HEK293 (cell line): ENCODE results near the gene WDR64.

Experiments used
- CTCF ChIA-PET: fragments of 350-600 bp; formaldehyde crosslinking; extraction: SDS; loops from one replicate; lab custom pipeline; 2021; ENCODE audit warnings: antibody characterized with exemption; lab: Yijun Ruan, JAX
- POLR2A ChIA-PET: fragments of 300-600 bp; formaldehyde crosslinking; extraction: SDS; loops from one replicate; lab custom pipeline; 2020; ENCODE audit warnings: antibody characterized with exemption, inconsistent platforms; lab: Yijun Ruan, JAX
- H3K27ac ChIP-seq: fragments of 200-500 bp; sonication (Bioruptor generic); 2 replicates; pipeline ENCODE4 v1.5.1; 2014; ENCODE audit warnings: low read depth, low read length, control low read depth, inconsistent platforms; ENCODE audit errors: extremely low read depth
- H3K36me3 ChIP-seq, 2 experiments: fragments of 200-500 bp in 1 of 2; sonication (Bioruptor generic) in 1 of 2; 1 replicate in 1 of 2; 2 replicates in 1 of 2; pipeline ENCODE4 v1.5.1; 2014 to 2017; ENCODE audit warnings: inconsistent platforms in 2 of 2, low read length in 2 of 2; ENCODE audit not compliant: control insufficient read depth in 2 of 2, insufficient read depth in 1 of 2
- H3K4me1 ChIP-seq: fragments of 200-500 bp; sonication (Bioruptor generic); 2 replicates; pipeline ENCODE4 v1.5.1; 2014; ENCODE audit warnings: mild to moderate bottlenecking, low read length, inconsistent platforms; ENCODE audit not compliant: control insufficient read depth, insufficient read depth
- H3K4me3 ChIP-seq: 2 replicates; pipeline ENCODE4 v1.5.1; 2011; ENCODE audit warnings: low read depth, mild to moderate bottlenecking, control low read depth, low read length, moderate library complexity
- H3K9me3 ChIP-seq: fragments of 200-500 bp; sonication (Bioruptor generic); 2 replicates; pipeline ENCODE4 v1.5.1; 2014; ENCODE audit warnings: low read depth, low read length, inconsistent platforms; ENCODE audit not compliant: control insufficient read depth, insufficient read depth
- ATF2 ChIP-seq: fragments of 450-650 bp; formaldehyde crosslinking; IDR thresholded peaks from 2 replicates; pipeline ENCODE4 v1.5.1; 2016; ENCODE audit warnings: missing biosample characterization, missing genetic modification characterization, low read depth
- KLF16 ChIP-seq: fragments of 450-650 bp; formaldehyde crosslinking; IDR thresholded peaks from 2 replicates; pipeline ENCODE4 v1.5.1; 2017; ENCODE audit warnings: missing biosample characterization, missing genetic modification characterization
- KLF17 ChIP-seq: fragments of 450-650 bp; formaldehyde crosslinking; IDR thresholded peaks from 2 replicates; pipeline ENCODE4 v1.5.1; 2016; ENCODE audit warnings: missing biosample characterization, missing genetic modification characterization
- KLF7 ChIP-seq: fragments of 450-650 bp; formaldehyde crosslinking; IDR thresholded peaks from 2 replicates; pipeline ENCODE4 v1.5.1; 2016; ENCODE audit warnings: missing biosample characterization, missing genetic modification characterization, borderline replicate concordance
- MZF1 ChIP-seq: fragments of 450-650 bp; formaldehyde crosslinking; IDR thresholded peaks from 2 replicates; pipeline ENCODE4 v1.5.1; 2017; ENCODE audit warnings: missing biosample characterization, missing genetic modification characterization, borderline replicate concordance
- OSR2 ChIP-seq: fragments of 450-650 bp; formaldehyde crosslinking; IDR thresholded peaks from 2 replicates; pipeline ENCODE4 v1.5.1; 2016; ENCODE audit warnings: missing biosample characterization, missing genetic modification characterization
- PRDM4 ChIP-seq: fragments of 450-650 bp; formaldehyde crosslinking; IDR thresholded peaks from 2 replicates; pipeline ENCODE4 v1.5.1; 2017; ENCODE audit warnings: missing biosample characterization, missing genetic modification characterization
- RBAK ChIP-seq: fragments of 450-650 bp; formaldehyde crosslinking; IDR thresholded peaks from 2 replicates; pipeline ENCODE4 v1.5.1; 2016; ENCODE audit warnings: missing biosample characterization, missing genetic modification characterization
- SCRT2 ChIP-seq: fragments of 450-650 bp; formaldehyde crosslinking; IDR thresholded peaks from 2 replicates; pipeline ENCODE4 v1.5.1; 2016; ENCODE audit warnings: missing biosample characterization, missing genetic modification characterization
- SP3 ChIP-seq: fragments of 450-650 bp; formaldehyde crosslinking; IDR thresholded peaks from 2 replicates; pipeline ENCODE4 v1.5.1; 2016; ENCODE audit warnings: missing biosample characterization, missing genetic modification characterization
- TCF7L2 ChIP-seq: IDR thresholded peaks from 2 replicates; pipeline ENCODE4 v1.6.1; 2011; ENCODE audit warnings: low read depth, mild to moderate bottlenecking, inconsistent platforms, low read length, moderate library complexity, borderline replicate concordance
- ZBTB10 ChIP-seq: fragments of 450-650 bp; formaldehyde crosslinking; IDR thresholded peaks from 2 replicates; pipeline ENCODE4 v1.5.1; 2016; ENCODE audit warnings: missing biosample characterization, missing genetic modification characterization
- ZEB2 ChIP-seq: fragments of 450-650 bp; formaldehyde crosslinking; IDR thresholded peaks from 2 replicates; pipeline ENCODE4 v1.5.1; 2016; ENCODE audit warnings: missing biosample characterization, missing genetic modification characterization
- ZNF114 ChIP-seq: fragments of 450-650 bp; formaldehyde crosslinking; IDR thresholded peaks from 2 replicates; pipeline ENCODE4 v1.5.0; 2017; ENCODE audit warnings: missing biosample characterization, missing genetic modification characterization
- ZNF121 ChIP-seq: fragments of 450-650 bp; formaldehyde crosslinking; IDR thresholded peaks from 2 replicates; pipeline ENCODE4 v1.5.1; 2016; ENCODE audit warnings: missing biosample characterization, missing genetic modification characterization
- ZNF280D ChIP-seq: fragments of 450-650 bp; formaldehyde crosslinking; IDR thresholded peaks from 2 replicates; pipeline ENCODE4 v1.5.1; 2016; ENCODE audit warnings: missing biosample characterization, missing genetic modification characterization
- ZNF366 ChIP-seq: fragments of 450-650 bp; formaldehyde crosslinking; conservative IDR thresholded peaks from 2 replicates; pipeline ENCODE4 v1.5.1; 2016; ENCODE audit warnings: missing biosample characterization, missing genetic modification characterization
- ZNF391 ChIP-seq: fragments of 450-650 bp; formaldehyde crosslinking; IDR thresholded peaks from 2 replicates; pipeline ENCODE4 v1.5.1; 2016; ENCODE audit warnings: low read depth, missing biosample characterization, missing genetic modification characterization, borderline replicate concordance
- ZNF555 ChIP-seq: fragments of 450-650 bp; formaldehyde crosslinking; conservative IDR thresholded peaks from 2 replicates; pipeline ENCODE4 v1.5.1; 2017; ENCODE audit warnings: missing biosample characterization, mild to moderate bottlenecking, missing genetic modification characterization, inconsistent platforms
- ZNF580 ChIP-seq: fragments of 450-650 bp; formaldehyde crosslinking; IDR thresholded peaks from 2 replicates; pipeline ENCODE4 v1.5.1; 2016; ENCODE audit warnings: missing biosample characterization, missing genetic modification characterization
- ZNF645 ChIP-seq: fragments of 450-650 bp; formaldehyde crosslinking; IDR thresholded peaks from 2 replicates; pipeline ENCODE4; 2016; ENCODE audit warnings: missing biosample characterization, missing genetic modification characterization
- ZNF701 ChIP-seq: fragments of 450-650 bp; formaldehyde crosslinking; IDR thresholded peaks from 2 replicates; pipeline ENCODE4 v1.5.1; 2016; ENCODE audit warnings: missing biosample characterization, missing genetic modification characterization

WDR64 gene

GRCh38 chr1:241713316-241713715 is 61.2 kb downstream of the WDR64 start:
- H3K27ac ChIP-seq = no peak overlapping the region

GRCh38 chr1:241714321-241715218 is 62.5 kb downstream of the WDR64 start:
- Histone ChIP-seq H3K9me3 (no peaks in the 10 kb centered on the region), H3K27ac (no peak overlapping the region), H3K4me1 (peaks cover 34% of the 10 kb centered on the region), H3K4me3 (no peak overlapping the region), H3K36me3 (no peaks in the 10 kb centered on the region)
- ChIA-PET CTCF (no interaction called here), POLR2A (interaction anchor here (0.8 kb wide), 1 partner anchor 133 kb away, joined by 3 read pairs; the partner anchor contains the start of gene EXO1)
- TF ChIP-seq ATF2 (tag by site-specific recombination) (no peak), ZNF580 (no peak), ZBTB10 (no peak), ZNF391 (tag by site-specific recombination) (no peak), ZNF280D (tag by site-specific recombination) (no peak), RBAK (tag by site-specific recombination) (no peak), SCRT2 (no peak), TCF7L2 (peak; percentile 33; the same call in 1 of the 2 replicates), ZNF645 (tag by site-specific recombination) (no peak), ZNF555 (tag by site-specific recombination) (0 out of 2 replicates have a peak, but pooled peaks have one; percentile 4), SP3 (tag by site-specific recombination) (no peak), KLF7 (no peak), MZF1 (tag by site-specific recombination) (no peak), ZNF121 (tag by site-specific recombination) (no peak), KLF16 (tag by site-specific recombination) (no peak), ZEB2 (tag by site-specific recombination) (no peak), ZNF114 (tag by site-specific recombination) (no peak), PRDM4 (tag by site-specific recombination) (no peak), KLF17 (tag by site-specific recombination) (no peak)

More at GRCh38 chr1:241713316-241713715, 61.2 kb downstream of the WDR64 start:
- Histone ChIP-seq H3K4me3 (no peak overlapping the region), H3K9me3 (no peaks in the 10 kb centered on the region), H3K36me3 (no peaks in the 10 kb centered on the region), H3K4me1 (peaks cover 32% of the 10 kb centered on the region)
- TF ChIP-seq OSR2 (no peak), ZNF366 (tag by site-specific recombination) (peak; percentile 60), ZNF701 (tag by site-specific recombination) (no peak)
- ChIA-PET CTCF (interaction anchor here (0.7 kb wide), 1 partner anchor 9 kb away, joined by 3 read pairs; no protein-coding TSS in a partner anchor), POLR2A (no interaction called here)
